Loucy (cell line): ENCODE data around the gene LRRTM4.

Experiments used
- H2AFZ ChIP-seq: fragments of 200-600 bp; sonication (generic); 2 replicates; pipeline ENCODE4 v1.6.0; 2016; ENCODE audit warnings: antibody characterized with exemption, mild to moderate bottlenecking, low read length, moderate library complexity
- H3F3A ChIP-seq: fragments of 200-600 bp; 2 replicates; pipeline ENCODE4 v1.6.0; 2016; ENCODE audit warnings: antibody characterized with exemption, low read depth, mild to moderate bottlenecking
- H3K27me3 ChIP-seq: fragments of 200-600 bp; sonication (generic); 2 replicates; pipeline ENCODE4 v1.6.1; 2014; ENCODE audit warnings: low read length, mild to moderate bottlenecking; ENCODE audit not compliant: insufficient read depth, poor library complexity, severe bottlenecking
- H3K36me3 ChIP-seq: fragments of 200-600 bp; sonication (generic); 2 replicates; pipeline ENCODE4 v1.6.1; 2016; ENCODE audit warnings: low read length; ENCODE audit not compliant: insufficient read depth
- H3K4me1 ChIP-seq: fragments of 200-600 bp; sonication (generic); 2 replicates; pipeline ENCODE4 v1.5.1; 2014; ENCODE audit warnings: low read length, mild to moderate bottlenecking; ENCODE audit not compliant: insufficient read depth, poor library complexity, severe bottlenecking
- H3K4me2 ChIP-seq: fragments of 200-600 bp; sonication (generic); 2 replicates; pipeline ENCODE4 v1.6.0; 2014; ENCODE audit warnings: antibody characterized with exemption, low read length, low read depth, mild to moderate bottlenecking; ENCODE audit not compliant: poor library complexity, severe bottlenecking
- H3K4me3 ChIP-seq: fragments of 200-600 bp; sonication (generic); 2 replicates; pipeline ENCODE4 v1.5.1; 2014; ENCODE audit warnings: low read length, mild to moderate bottlenecking, mixed read lengths; ENCODE audit not compliant: poor library complexity, severe bottlenecking
- H3K79me2 ChIP-seq: fragments of 200-600 bp; sonication (generic); 2 replicates; pipeline ENCODE4 v1.6.1; 2014; ENCODE audit warnings: low read length; ENCODE audit not compliant: insufficient read depth
- H3K9ac ChIP-seq: fragments of 200-600 bp; sonication (generic); 2 replicates; pipeline ENCODE4 v1.6.0; 2014; ENCODE audit warnings: mild to moderate bottlenecking, low read depth, low read length, moderate library complexity; ENCODE audit not compliant: poor library complexity, severe bottlenecking
- H3K9me2 ChIP-seq: fragments of 200-600 bp; sonication (generic); replicated peaks from 2 replicates; pipeline ENCODE4 v1.6.1; 2016; ENCODE audit warnings: low read depth, low read length, mixed read lengths
- H3K9me3 ChIP-seq: fragments of 200-600 bp; sonication (generic); 2 replicates; pipeline ENCODE4 v1.6.1; 2014; ENCODE audit warnings: mild to moderate bottlenecking, antibody characterized with exemption, low read length, low read depth; ENCODE audit not compliant: insufficient read depth
- H4K20me1 ChIP-seq: fragments of 200-600 bp; sonication (generic); 2 replicates; pipeline ENCODE4 v1.6.0; 2014; ENCODE audit warnings: antibody characterized with exemption, low read length, mild to moderate bottlenecking; ENCODE audit not compliant: insufficient read depth, poor library complexity, severe bottlenecking
- CTCF ChIP-seq: fragments of 200-600 bp; sonication (generic); conservative IDR thresholded peaks from 2 replicates; pipeline ENCODE4 v1.5.1; 2014; ENCODE audit warnings: mild to moderate bottlenecking, antibody characterized with exemption, low read length
- EZH2phosphoT487 ChIP-seq: fragments of 200-600 bp; IDR thresholded peaks from 2 replicates; pipeline ENCODE4 v1.6.1; 2018; ENCODE audit warnings: antibody characterized with exemption, mild to moderate bottlenecking, moderate library complexity, borderline replicate concordance

The LRRTM4 gene

GRCh38 chr2:76862901-76863300, 659.3 kb downstream of the LRRTM4 start:
- H3K27me3 ChIP-seq = no peaks in the 10 kb centered on the region
- H3K9me2 ChIP-seq = no peaks in the 10 kb centered on the region
- H4K20me1 ChIP-seq = no peaks in the 10 kb centered on the region
- no peak overlapping the region for H2AFZ ChIP-seq
- TF ChIP-seq CTCF = no peak
- no peak for TF ChIP-seq EZH2phosphoT487
- no peak overlapping the region for H3K4me2 ChIP-seq
- H3K4me1 ChIP-seq = no peaks in the 10 kb centered on the region
- H3K79me2 ChIP-seq = no peaks in the 10 kb centered on the region
- H3F3A ChIP-seq = no peaks in the 10 kb centered on the region
- no peak overlapping the region for H3K9ac ChIP-seq
- no peak overlapping the region for H3K4me3 ChIP-seq
- no peaks in the 10 kb centered on the region for H3K9me3 ChIP-seq
- H3K36me3 ChIP-seq = no peaks in the 10 kb centered on the region

- Histone ChIP-seq H3K9ac (no peak overlapping the region), H3K4me1 (no peaks in the 10 kb centered on the region), H2AFZ (no peak overlapping the region), H3K36me3 (no peaks in the 10 kb centered on the region), H3K27me3 (no peaks in the 10 kb centered on the region), H3K4me2 (no peak overlapping the region), H3K9me2 (no peaks in the 10 kb centered on the region), H3K4me3 (no peak overlapping the region), H3K9me3 (no peaks in the 10 kb centered on the region), H4K20me1 (no peaks in the 10 kb centered on the region), H3K79me2 (no peaks in the 10 kb centered on the region), H3F3A (no peaks in the 10 kb centered on the region)
- no peak for TF ChIP-seq CTCF
- TF ChIP-seq EZH2phosphoT487 = no peak
Measured at GRCh38 chr2:76861708-76862107, 660.5 kb downstream of the LRRTM4 start.

DNA sequence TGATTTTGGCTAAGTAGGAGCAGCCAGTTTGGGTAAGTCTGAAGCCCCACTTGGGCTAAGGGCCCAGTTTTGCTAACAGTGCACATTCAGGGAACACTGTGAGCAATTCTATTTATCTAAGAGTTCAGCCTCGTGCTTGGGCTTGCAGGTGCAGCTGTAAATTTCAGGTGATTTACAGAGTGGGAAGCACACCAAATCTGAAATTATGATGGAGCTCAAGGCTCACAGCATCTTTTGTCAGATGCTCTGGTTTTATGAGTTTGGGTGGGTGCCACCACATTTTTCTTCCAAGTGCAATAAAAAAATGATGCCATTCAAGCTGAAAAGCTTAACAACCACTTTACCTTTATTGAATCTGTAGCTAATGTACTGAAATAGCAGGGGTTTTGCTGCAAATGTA, 671.2 kb downstream of the LRRTM4 start:
- Histone ChIP-seq H3K4me2 (no peak overlapping the region), H3K36me3 (no peaks in the 10 kb centered on the region), H3K9me2 (no peaks in the 10 kb centered on the region), H3K4me3 (no peak overlapping the region), H3K27me3 (no peaks in the 10 kb centered on the region), H4K20me1 (no peaks in the 10 kb centered on the region), H3K79me2 (no peaks in the 10 kb centered on the region), H3F3A (no peaks in the 10 kb centered on the region), H3K4me1 (no peaks in the 10 kb centered on the region), H3K9me3 (no peaks in the 10 kb centered on the region), H3K9ac (no peak overlapping the region), H2AFZ (no peak overlapping the region)
- no peak for TF ChIP-seq CTCF
- TF ChIP-seq EZH2phosphoT487 = no peak
